ENCODE data around the gene BAK1.

DNA sequence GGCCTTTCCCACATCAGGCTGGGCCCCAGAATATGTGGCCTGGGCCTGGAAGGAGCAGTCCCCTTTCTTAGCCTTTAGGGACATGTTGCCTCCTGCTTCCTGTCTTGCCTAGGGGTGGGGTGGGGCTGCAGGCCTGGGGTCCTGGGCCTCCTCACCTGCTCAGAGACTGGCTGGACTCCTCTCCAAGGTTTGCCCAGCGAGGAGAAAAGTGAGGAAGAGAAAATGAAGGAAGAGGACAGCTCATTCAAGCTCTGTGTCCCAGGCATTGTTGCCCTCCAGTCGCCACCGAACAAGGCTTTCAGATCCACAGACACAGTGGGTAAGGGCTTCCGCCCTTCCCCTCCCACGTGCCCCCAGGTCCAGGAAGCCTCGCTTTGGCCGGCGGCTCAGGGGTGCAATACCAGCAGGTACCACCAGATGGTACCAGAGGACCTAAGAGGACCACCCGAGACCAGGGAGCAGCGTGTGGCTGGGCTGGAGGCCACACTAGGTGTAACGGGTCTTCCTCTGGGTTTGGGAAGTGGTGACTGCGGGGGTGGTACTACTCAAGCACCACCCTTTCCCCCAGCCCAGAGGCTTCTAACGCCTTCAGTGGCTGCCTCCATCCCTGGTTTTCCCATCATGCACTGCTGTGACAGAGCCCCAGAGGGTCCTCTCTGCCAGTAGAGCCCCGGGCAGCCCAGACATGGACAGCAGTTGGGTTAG, 5.5 kb upstream of the BAK1 start:
- TF ChIP-seq POLR2A (IDR thresholded peaks at IDR 0.05; ENCODE audit: low read length) (no peak), GATA1 (IDR thresholded peaks at IDR 0.05; ENCODE audit: low read depth, low read length) (no peak)

All from erythroblast (primary cell).